GM20000 (cell line): Measurements from ENCODE around the gene ZNF304.

ENCODE experiments used
- DNase-seq: peaks from one replicate; pipeline ENCODE4 v3.0.0; 2012; ENCODE audit warnings: low spot score
- TF ChIP-seq, protein P1 (sequence below): IDR thresholded peaks from 2 replicates; pipeline ENCODE4 v1.5.1; 2012; ENCODE audit warnings: mild to moderate bottlenecking, control low read depth; ENCODE audit errors: extremely low read depth, missing control alignments

Gene ZNF304

DNA sequence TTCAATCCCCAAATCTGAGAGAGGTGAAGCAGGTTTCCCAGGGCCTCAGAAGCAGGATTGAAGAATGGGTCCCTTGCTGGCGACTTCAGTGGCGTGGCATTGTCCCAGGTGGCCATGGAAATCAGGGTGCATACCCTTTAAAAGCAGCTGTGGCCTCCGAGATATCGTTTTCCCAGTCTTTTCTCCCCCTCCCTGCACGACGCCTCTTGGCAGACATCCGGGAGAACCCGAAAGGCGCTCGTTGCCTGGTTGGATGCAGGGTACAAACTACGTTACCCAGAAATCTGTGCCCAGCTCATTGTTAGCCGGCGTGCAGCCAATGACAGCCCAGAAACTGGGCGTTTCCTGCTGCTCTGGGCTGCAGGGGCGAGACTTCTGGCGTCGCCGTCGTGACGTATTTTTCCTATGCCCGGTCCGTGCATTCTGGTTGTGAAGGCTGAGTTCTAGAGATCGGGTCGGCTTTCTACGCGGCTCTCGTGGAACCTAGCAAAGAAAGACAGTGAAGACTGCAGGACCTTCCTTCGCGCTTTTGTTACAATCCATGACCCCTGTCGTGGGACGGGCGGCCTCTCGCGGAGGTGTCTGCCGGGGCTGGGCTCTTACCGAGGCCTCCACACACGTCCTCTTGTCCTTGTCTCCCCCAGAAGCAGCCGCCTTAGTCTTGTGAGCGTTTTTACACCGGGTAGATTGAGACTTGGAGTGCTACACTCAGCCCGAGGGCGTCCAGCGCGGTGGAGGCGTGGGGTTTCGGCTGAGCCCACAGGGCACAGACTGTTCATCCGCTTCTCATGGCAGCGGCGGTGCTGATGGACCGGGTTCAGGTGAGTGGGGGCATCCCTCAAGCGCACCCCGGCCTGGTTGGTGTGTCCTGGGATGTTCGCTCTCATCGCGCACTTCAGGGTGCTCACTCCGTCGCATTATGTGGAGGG, at the start of gene ZNF304:
TSS of gene ZNF304 (plus strand) at position 395 of the 929 bp plus-strand sequence. CDS start at position 789, 394 bp downstream.
- TF ChIP-seq, protein P1, sequence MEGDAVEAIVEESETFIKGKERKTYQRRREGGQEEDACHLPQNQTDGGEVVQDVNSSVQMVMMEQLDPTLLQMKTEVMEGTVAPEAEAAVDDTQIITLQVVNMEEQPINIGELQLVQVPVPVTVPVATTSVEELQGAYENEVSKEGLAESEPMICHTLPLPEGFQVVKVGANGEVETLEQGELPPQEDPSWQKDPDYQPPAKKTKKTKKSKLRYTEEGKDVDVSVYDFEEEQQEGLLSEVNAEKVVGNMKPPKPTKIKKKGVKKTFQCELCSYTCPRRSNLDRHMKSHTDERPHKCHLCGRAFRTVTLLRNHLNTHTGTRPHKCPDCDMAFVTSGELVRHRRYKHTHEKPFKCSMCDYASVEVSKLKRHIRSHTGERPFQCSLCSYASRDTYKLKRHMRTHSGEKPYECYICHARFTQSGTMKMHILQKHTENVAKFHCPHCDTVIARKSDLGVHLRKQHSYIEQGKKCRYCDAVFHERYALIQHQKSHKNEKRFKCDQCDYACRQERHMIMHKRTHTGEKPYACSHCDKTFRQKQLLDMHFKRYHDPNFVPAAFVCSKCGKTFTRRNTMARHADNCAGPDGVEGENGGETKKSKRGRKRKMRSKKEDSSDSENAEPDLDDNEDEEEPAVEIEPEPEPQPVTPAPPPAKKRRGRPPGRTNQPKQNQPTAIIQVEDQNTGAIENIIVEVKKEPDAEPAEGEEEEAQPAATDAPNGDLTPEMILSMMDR: no peak
- peak; percentile 89 for DNase-seq

DNA sequence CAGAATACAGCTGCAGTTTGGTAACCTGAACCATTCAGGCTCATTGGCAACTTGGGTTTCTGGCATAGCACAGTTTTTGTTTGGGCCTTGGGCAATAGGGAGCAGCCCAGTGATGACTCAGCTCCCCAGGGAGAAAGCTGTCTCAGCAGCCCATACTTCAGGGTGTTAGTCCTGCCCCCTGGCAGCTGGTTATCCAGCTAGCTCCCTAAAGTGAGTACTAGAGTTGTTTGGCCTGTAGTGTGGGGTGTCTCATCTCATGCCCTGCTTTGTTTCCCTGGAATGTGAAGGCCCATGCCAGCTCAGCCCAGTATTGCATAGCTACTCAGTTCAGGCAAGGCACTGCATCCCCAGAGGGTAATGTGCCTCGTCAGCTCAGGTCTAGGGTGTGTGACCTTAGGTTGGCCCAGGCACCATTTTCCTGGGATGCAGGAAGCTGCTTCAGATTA, 49.0 kb upstream of the ZNF304 start:
- TF ChIP-seq, protein P1: no peak
- DNase-seq: no peak

DNA sequence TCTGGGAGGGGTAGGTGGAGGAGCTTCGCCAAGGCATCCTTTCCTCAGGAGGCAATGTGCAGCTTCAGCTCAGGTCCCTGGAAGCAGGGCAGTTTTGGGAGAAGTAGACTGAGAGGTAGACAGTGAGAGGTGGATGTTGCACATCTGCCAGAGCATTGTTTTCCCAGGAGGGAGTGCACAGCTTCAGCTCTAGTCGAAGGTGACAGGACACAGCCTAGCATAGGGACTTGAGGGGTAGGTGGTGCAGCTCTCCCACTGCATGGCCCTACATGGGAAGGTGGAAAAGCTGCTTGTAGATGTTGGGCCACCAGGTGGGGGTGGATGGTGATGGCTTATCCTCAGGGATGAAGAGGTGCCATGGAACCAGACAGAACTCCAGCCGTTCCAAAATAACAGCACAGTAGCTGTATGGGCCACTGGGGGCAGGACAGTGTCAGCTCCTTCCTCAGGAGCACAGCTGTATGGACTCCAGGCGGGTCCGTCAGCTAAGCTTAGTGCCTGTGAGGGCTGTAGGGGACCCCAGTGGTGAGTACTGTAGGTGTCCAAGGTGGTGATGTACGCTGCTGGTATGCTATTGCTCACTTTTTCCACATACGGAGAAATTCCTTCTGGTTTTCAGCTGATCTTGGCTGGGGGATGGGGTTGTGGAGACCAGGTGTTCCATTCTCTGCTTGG, 48.2 kb upstream of the ZNF304 start:
- DNase-seq: no peak

DNA sequence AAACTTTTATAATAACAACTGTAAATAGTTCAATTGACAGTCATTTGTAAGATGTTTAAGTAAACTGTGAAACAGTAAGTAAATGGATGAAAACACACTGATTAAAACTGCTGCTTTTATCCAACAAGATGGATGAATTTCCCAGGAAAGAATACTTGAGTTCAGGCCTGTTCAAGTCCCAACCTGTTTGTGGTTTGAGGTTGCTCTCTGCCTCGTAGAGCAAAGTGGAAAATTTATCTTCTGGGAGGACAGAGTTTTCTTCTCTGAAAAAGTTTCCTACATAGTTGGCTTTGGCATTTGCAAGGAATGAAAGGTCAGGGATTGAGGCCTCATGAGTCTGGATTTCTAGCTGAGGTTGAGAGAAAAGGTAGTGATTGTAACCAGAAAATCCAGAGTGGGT, 46.0 kb upstream of the ZNF304 start:
- TF ChIP-seq, protein P1: no peak
- no peak for DNase-seq

More for the DNA sequence above, 48.2 kb upstream of the ZNF304 start:
- TF ChIP-seq, protein P1: no peak

DNA sequence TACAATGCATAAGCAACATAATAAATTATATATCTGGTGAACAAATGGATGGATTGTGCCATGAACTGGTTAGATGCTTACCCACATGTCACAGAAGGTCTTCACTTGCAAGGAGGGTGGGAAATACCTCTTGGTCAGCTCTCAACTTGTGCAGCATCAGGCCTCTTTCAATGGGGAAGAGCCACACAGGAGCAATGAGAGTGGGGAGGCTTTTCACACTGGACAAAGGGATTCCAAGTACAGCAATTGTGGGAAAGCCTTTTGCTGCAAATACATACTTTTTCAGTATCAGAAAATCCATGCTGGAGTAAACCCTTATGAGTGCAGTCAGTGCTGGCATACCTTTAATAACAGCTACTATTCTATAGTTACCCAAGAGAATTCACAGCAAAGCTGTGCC, 42.6 kb upstream of the ZNF304 start:
- no peak for DNase-seq
- TF ChIP-seq, protein P1: no peak

DNA sequence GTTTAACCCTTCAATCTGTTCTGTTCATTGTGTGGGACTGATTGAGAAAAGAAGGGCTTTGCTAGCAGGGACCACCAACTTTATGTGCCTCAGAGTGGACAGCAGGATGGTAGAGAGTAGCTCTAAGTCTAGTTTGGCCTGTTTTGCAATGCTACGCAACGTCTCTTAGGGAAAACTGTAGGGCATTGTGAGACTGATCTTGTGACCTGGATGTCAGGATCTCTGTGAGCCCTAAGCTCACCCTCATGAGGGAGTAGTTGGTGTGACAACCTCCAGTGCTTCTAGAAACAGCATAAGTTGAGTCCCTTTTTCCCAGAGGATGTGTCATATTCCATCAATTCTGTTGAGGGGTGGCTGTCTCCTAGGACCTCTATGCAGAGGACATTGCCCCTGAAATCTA, 40.3 kb upstream of the ZNF304 start:
- DNase-seq: no peak

More for the DNA sequence above, 40.3 kb upstream of the ZNF304 start:
- TF ChIP-seq, protein P1: no peak
